Suppressor macrophage treated with lipopolysaccharide for 4 hours (primary cell): ENCODE results near the gene MICALL2.

ENCODE experiments used
- DNase-seq: peaks from one replicate; pipeline ENCODE4 v3.0.0-alpha.2; 2020

MICALL2 gene

GRCh38 chr7:1411414-1411813 is 47.9 kb downstream of the MICALL2 start:
- no peak for DNase-seq

DNA sequence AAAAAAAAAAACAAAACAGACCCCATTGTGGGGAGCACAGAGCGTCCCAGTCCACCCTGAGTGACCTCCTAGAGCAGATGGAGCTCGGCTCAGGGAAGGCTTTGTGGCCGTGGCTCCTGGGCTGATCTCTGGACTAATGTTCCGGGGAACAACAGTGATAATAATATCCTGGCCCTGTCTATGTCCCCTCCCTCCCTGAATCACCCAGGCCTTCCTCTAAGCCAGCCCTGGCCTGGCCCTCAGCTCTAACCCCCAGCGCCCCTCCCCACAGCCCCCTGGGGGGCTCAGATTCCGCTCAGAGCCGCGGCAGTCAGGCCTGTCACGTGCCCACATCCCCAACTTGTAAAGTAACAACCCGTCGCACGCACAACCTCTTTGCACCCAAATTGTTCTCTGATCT is 48.3 kb downstream of the MICALL2 start:
- DNase-seq, result no peak

DNA sequence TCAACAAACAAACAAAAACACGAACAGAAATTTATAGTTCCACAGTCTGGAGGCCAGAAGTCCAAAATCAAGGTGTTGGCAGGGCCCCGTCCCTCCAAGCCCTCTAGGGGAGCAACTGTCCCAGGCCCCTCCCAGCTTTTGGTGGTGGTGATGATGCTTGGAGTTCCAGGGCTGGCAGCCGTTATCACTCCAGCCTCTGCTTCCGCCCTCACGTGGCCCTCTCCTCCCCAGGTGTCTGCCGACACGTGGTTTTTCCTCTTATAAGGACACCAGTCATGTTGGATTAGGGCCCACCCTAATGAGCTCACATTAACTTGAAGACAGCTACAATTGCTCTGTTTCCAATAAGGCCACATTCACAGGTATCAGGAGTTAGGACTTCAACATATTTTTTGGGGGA is 49.7 kb downstream of the MICALL2 start:
- DNase-seq, result no peak

DNA sequence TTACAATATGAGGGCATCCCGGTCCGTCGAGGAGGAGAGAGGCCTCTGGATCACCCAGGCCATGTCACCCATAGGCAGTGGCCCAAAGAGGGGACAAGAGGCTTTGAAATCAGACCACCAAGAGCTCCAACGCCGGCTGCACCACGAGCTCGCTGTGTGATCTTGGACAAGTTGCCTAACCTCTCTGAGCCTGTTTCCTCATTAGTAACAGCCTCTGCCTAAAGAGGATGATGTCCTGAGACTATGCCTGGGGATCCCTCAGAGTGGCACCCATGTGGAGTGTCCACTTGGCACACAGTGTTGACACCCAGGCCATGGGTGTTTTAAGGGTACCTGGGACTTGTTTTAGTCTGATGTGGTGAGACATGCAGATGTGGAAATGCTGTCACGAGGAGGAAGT is 50.8 kb downstream of the MICALL2 start:
- DNase-seq, result no peak

GRCh38 chr7:1407892-1408291 is 51.4 kb downstream of the MICALL2 start:
- DNase-seq, result no peak

GRCh38 chr7:1404898-1405548 is 54.2 kb downstream of the MICALL2 start:
- no peak for DNase-seq

- DNase-seq, result no peak
Observed at GRCh38 chr7:1404460-1404809, 54.8 kb downstream of the MICALL2 start.

- DNase-seq, result no peak
Observed at GRCh38 chr7:1403638-1404459, 55.4 kb downstream of the MICALL2 start.

DNA sequence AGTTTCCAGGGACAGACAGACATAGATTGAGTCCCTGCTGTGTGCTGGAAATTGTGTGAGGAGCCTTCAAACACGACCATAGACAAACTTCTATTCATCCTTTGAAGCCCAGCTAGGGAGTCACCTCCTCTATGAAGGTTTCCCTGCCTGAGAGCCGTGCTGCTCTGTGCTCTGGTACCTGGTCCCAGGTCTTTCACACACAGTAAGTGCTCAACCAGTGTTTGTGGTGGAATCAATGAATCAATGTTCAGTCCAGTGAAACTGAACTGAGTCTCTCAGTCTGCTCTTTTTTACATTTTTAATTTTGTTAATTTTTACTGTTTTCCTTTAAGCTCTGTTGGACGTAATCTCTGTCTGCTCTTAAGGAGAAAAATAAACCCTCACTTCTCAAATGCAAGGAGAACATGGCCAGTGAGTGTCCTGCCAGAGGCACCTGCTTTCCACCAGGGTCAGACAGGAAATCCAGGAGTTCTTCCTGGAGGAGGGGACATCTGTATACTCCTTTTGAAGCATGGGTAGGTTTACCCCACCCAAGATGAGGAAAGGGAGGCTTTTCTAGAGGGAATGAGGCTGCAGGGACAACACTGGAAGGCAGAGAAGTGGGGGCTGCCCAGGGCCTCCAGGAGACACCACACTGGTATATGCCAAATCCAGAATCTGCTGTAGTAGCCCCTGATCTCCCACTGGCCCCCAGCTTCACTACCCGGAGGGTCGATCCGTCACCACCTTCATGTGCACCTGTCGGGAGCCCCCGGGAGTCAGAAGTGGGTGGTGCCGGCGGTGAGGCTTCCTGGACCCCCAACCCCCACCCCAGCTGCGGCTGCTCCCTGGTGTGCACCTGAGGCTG is 56.3 kb downstream of the MICALL2 start:
- DNase-seq, result no peak

- no peak for DNase-seq
Observed at GRCh38 chr7:1402110-1402790, 57.0 kb downstream of the MICALL2 start.

- DNase-seq, result no peak
Observed at GRCh38 chr7:1401011-1401410, 58.3 kb downstream of the MICALL2 start.

GRCh38 chr7:1400371-1400770 is 58.9 kb downstream of the MICALL2 start:
- DNase-seq, result no peak

GRCh38 chr7:1397491-1398327 is 61.6 kb downstream of the MICALL2 start:
- DNase-seq, result no peak

DNA sequence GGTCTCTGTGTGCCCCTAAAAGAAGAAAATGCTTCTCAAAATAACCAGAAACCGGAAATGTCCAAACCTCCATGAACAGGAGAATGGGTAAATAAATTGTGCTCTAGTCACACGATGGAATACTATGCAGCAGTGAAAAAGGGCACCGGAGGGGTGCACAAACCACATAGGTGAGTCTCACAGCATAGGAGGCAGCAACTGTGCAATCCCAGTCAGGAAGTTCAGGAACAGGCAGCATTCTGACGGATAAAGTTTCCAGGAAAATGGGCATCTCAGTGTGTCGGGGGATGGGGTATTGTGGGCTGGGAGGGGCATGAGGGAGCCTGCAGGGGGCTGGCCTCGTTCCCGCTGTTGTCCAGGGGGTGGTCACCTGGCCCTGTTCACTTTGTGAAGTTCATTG is 63.1 kb downstream of the MICALL2 start:
- no peak for DNase-seq

DNA sequence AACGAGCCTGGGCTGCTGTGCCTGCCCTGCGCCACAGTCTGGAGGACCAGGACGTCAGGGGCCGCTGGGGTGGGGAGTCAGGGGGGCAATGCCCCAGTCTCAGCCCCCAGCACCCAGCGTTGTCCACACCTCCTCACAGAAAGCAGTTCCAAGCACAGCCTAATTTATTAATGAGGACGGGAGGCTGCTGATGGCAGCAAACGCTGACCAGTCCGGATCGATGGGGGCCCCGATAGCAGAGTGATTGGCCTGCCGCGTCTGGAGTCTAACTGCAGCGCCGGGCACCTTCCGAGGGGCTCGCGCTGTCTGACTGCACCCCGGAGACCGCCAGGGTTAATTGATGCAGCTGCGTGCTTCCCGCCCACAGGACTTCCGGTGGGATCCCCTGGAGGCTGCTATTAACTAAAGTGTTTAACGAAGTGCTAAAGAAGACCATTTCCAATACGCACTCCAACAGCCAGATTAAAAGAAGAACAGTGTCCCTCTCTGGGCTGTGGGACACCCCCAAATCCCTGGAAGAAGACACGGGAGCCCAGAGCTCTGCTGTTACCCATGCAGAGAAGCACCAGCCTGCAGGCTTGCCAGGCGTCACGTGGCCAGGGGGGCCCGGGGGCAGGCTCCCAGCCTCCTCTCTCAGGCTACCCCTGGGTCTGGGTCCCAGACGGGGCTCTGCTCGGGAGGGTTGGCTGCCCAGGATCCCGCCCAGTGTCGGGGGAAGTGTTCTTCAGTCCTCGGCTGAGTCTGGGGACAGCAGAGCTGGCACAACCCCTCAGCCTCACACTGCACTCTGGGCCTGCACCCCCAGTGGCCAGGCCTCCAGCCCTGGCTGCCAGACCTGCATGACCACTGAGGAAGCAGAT is 63.8 kb downstream of the MICALL2 start:
- DNase-seq, result no peak

DNA sequence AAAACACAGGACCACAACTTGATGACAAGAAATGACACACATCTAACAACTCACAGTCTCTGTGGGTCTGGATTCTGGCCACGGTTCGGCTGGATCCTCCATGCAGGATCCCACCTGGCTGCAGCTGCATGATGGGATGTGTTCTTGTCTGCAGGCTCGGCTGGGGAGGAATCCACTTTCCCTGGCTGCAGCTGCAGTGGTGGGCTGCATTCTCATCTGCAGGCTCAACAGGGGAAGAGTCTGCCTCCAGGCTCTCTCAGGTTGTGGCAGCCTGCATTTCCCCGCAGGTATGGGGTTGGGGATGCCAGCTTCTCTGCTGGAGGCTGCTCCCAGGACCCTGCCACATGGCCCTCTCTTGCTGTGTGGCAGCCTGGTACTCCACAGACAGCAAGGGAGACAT is 64.9 kb downstream of the MICALL2 start:
- DNase-seq, result no peak

DNA sequence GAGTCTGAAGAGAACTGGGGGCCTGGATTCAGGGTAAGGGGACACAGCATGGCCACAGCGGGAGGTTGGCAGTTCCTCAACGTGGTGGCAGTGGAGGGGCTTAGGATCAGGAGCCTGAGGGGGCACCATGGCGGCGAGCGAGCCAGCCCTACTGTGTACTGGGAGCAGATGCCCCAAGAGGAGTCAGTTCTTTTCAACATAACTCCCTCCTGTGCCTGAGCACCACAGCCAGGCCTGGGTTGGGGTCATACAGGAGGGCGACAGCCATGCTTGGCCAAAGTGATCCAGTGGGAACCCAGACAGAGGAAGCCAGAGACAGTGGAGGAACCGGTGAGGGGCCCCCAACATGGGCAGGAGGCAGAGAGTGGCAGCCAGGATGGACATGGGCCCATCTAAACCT is 65.8 kb downstream of the MICALL2 start:
- DNase-seq, result no peak

GRCh38 chr7:1392556-1392955 is 66.7 kb downstream of the MICALL2 start:
- DNase-seq, result no peak

- no peak for DNase-seq
Observed at GRCh38 chr7:1391449-1391848, 67.8 kb downstream of the MICALL2 start.

- DNase-seq, result no peak
Observed at GRCh38 chr7:1388703-1389335, 70.5 kb downstream of the MICALL2 start.
